Uterus (tissue), 2 donors: Measurements from ENCODE around the gene IL1A.

Source experiments
- POLR2A ChIP-seq, 2 donors: fragments of 450-650 bp; IDR thresholded peaks; one replicate each; pipeline ENCODE4 v1.6.1; 2016; ENCODE audit warnings: antibody characterized with exemption in 2 of 2, mild to moderate bottlenecking in 1 of 2, moderate library complexity in 1 of 2
- TF ChIP-seq, protein P1 (sequence below), 4 experiments: fragments of 200-600 bp in 2 of 4; fragments of 450-650 bp in 2 of 4; sonication (generic) in 2 of 4; IDR thresholded peaks; one replicate each; pipeline ENCODE4 v1.5.1; 2016 to 2019; ENCODE audit warnings: antibody characterized with exemption in 4 of 4, mild to moderate bottlenecking in 2 of 4, moderate library complexity in 1 of 4

DNA sequence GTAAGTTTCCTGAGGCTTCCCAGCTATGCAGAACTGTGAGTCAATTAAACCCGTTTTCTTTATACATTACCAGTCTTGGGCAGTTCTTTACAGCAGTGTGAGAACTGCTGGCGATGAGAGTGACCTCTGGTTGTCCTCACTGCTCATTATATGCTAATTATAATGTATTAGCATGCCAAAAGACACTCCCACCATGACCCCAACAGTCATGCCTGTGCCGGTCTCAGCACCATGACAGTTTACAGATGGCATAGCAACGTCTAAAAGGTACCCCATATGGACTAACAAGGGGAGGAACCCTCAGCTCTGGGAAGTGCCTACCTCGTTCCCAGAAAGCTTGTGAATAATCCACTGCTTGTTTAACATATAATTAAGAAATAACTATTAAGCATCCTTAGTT, 8.1 kb upstream of the IL1A start:
- no peak for TF ChIP-seq POLR2A (IDR thresholded peaks at IDR 0.05)
- TF ChIP-seq, protein P1, sequence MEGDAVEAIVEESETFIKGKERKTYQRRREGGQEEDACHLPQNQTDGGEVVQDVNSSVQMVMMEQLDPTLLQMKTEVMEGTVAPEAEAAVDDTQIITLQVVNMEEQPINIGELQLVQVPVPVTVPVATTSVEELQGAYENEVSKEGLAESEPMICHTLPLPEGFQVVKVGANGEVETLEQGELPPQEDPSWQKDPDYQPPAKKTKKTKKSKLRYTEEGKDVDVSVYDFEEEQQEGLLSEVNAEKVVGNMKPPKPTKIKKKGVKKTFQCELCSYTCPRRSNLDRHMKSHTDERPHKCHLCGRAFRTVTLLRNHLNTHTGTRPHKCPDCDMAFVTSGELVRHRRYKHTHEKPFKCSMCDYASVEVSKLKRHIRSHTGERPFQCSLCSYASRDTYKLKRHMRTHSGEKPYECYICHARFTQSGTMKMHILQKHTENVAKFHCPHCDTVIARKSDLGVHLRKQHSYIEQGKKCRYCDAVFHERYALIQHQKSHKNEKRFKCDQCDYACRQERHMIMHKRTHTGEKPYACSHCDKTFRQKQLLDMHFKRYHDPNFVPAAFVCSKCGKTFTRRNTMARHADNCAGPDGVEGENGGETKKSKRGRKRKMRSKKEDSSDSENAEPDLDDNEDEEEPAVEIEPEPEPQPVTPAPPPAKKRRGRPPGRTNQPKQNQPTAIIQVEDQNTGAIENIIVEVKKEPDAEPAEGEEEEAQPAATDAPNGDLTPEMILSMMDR (IDR thresholded peaks at IDR 0.05): no peak
